ENCODE measurements around the gene SDHB.

- TF ChIP-seq CTCF (IDR thresholded peaks at IDR 0.05; ENCODE audit: low read depth, low read length) (no peak), EZH2phosphoT487 (IDR thresholded peaks at IDR 0.05; ENCODE audit: low read depth) (no peak)
These were observed 45.9 kb upstream of the SDHB start for GRCh38 chr1:17099616-17100340.

Measured in OCI-LY3 (cell line).